Activated CD4-positive, alpha-beta T cell treated with anti-CD3 and anti-CD28 coated beads, Interleukin-2, amount 50 U/mL, for 1 hour (primary cell): ENCODE data around the gene MGME1.
"Not testable (repeated sequence)": the region's sequence is repeated elsewhere in the genome, so short reads cannot be mapped to it uniquely, and the experiment has no call there.

Source experiments
- DNase-seq: peaks from one replicate; pipeline ENCODE4 v3.0.0-alpha.2; 2020

The MGME1 gene

GRCh38 chr20:17995967-17996819 is 27.4 kb downstream of the MGME1 start:
- DNase-seq, result peak; percentile 23

- DNase-seq, result no peak
Measured at GRCh38 chr20:17998446-17998845, 29.6 kb downstream of the MGME1 start.

- DNase-seq, result no peak
Measured at GRCh38 chr20:17999566-17999965, 30.7 kb downstream of the MGME1 start.

- no peak for DNase-seq
Measured at GRCh38 chr20:18001131-18001921, 32.5 kb downstream of the MGME1 start.

GRCh38 chr20:18003897-18004296 is 35.1 kb downstream of the MGME1 start:
- no peak for DNase-seq

GRCh38 chr20:18004384-18005031 is 35.7 kb downstream of the MGME1 start:
- DNase-seq, result no peak

GRCh38 chr20:18005170-18005989 is 36.6 kb downstream of the MGME1 start:
- DNase-seq, result no peak

GRCh38 chr20:18005990-18006364 is 37.2 kb downstream of the MGME1 start:
- no peak for DNase-seq

- no peak for DNase-seq
Measured at GRCh38 chr20:18006684-18007083, 37.9 kb downstream of the MGME1 start.

- DNase-seq, result no peak
Measured at GRCh38 chr20:18007534-18008292, 38.9 kb downstream of the MGME1 start.

GRCh38 chr20:18009116-18009515 is 40.3 kb downstream of the MGME1 start:
- DNase-seq, result no peak

- no peak for DNase-seq
Measured at GRCh38 chr20:18011482-18011881, 42.7 kb downstream of the MGME1 start.

- no peak for DNase-seq
Measured at GRCh38 chr20:18011951-18012645, 43.3 kb downstream of the MGME1 start.

GRCh38 chr20:18012901-18013300 is 44.1 kb downstream of the MGME1 start:
- no peak for DNase-seq

- no peak for DNase-seq
Measured at GRCh38 chr20:18014411-18014810, 45.6 kb downstream of the MGME1 start.

GRCh38 chr20:18016772-18017171 is 48.0 kb downstream of the MGME1 start:
- DNase-seq, result no peak

- DNase-seq, result no peak
Measured at GRCh38 chr20:18018100-18018499, 49.3 kb downstream of the MGME1 start.

- no peak for DNase-seq
Measured at GRCh38 chr20:18019068-18019467, 50.2 kb downstream of the MGME1 start.

- no peak for DNase-seq
Measured at GRCh38 chr20:18020931-18021330, 52.1 kb downstream of the MGME1 start.

- DNase-seq, result no peak
Measured at GRCh38 chr20:18024606-18025127, 55.8 kb downstream of the MGME1 start.

GRCh38 chr20:18027011-18027410 is 58.2 kb downstream of the MGME1 start:
- DNase-seq, result not testable (repeated sequence)
